Measurements from ENCODE around the gene STYX.

STYX gene

DNA sequence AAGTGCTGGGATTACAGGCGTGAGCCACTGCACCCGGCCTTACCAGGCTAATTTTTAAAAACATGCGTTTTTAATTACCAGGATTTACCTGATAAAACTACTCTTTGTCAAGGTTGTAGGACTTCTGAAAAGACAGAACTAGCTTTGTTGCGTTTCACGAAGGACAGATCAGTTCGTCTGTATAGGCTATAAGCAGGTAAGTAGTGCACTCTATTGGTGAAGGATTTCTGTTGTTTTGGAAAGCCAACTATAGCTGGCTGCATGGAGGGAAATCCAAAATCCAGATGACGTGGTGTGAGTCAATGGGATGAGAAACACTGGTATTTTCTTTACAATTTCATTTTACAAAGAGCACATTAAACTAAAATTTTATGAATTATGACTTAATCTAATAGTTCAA lies 46.9 kb downstream of the STYX start:
- peaks cover 20% of the 10 kb centered on the region for H3K36me3 ChIP-seq
- DNase-seq, result no peak
- H3K27me3 ChIP-seq (ENCODE audit: insufficient read depth, low read depth, severe bottlenecking), result no peaks in the 10 kb centered on the region
- no peaks in the 10 kb centered on the region for H3K9me3 ChIP-seq (ENCODE audit: severe bottlenecking)
- TF ChIP-seq, protein P1, sequence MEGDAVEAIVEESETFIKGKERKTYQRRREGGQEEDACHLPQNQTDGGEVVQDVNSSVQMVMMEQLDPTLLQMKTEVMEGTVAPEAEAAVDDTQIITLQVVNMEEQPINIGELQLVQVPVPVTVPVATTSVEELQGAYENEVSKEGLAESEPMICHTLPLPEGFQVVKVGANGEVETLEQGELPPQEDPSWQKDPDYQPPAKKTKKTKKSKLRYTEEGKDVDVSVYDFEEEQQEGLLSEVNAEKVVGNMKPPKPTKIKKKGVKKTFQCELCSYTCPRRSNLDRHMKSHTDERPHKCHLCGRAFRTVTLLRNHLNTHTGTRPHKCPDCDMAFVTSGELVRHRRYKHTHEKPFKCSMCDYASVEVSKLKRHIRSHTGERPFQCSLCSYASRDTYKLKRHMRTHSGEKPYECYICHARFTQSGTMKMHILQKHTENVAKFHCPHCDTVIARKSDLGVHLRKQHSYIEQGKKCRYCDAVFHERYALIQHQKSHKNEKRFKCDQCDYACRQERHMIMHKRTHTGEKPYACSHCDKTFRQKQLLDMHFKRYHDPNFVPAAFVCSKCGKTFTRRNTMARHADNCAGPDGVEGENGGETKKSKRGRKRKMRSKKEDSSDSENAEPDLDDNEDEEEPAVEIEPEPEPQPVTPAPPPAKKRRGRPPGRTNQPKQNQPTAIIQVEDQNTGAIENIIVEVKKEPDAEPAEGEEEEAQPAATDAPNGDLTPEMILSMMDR (IDR thresholded peaks at IDR 0.05; ENCODE audit: low read depth, low read length), result no peak
- H3K27ac ChIP-seq, result no peak overlapping the region
- no peak overlapping the region for H3K4me3 ChIP-seq (ENCODE audit: low read depth, low read length)

DNA sequence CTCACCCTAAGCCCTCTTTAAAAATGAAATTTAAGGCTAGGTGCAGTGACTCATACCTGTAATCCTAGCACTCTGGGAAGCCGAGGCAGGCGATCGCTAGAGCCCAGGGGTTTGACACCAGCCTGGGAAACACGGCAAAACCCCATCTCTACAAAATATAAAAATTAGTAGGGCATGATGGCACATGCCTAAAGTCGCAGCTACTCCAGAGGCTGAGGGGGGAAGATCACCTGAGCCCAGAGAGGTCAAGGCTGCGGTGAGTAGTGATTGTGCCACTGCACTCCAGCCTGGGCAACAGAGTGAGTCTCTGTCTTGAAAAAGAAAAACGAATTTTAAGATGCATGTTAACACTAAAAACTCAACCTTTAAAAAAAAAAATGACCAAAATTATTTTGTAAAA lies 48.7 kb downstream of the STYX start:
- Histone ChIP-seq H3K27ac (no peak overlapping the region), H3K9me3 (ENCODE audit: severe bottlenecking) (no peaks in the 10 kb centered on the region), H3K36me3 (peaks cover 28% of the 10 kb centered on the region), H3K27me3 (ENCODE audit: insufficient read depth, low read depth, severe bottlenecking) (no peaks in the 10 kb centered on the region), H3K4me3 (ENCODE audit: low read depth, low read length) (no peak overlapping the region)
- TF ChIP-seq, protein P1 (IDR thresholded peaks at IDR 0.05; ENCODE audit: low read depth, low read length), result no peak
- DNase-seq, result no peak

DNA sequence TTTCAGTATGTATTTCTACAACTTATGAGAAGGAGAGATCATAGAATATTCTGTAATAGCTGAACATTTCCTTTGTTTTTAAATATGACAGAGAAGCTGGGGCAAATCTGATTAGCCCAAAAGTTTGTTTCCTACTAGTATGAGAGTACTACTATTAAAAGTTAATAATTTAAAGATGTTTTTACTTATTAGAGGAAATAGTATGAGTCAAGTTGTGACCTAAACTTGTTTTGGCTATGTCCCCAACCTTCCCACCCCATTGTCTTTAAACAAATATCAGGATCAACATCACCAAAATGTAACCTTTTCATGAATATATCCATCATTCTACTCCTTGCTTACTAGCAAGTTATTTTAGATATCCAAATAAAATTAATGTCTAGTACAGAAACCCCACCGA lies 50.9 kb downstream of the STYX start:
- no peak overlapping the region for H3K27ac ChIP-seq
- no peak overlapping the region for H3K4me3 ChIP-seq (ENCODE audit: low read depth, low read length)
- peaks cover 28% of the 10 kb centered on the region for H3K36me3 ChIP-seq
- DNase-seq, result no peak
- TF ChIP-seq, protein P1 (IDR thresholded peaks at IDR 0.05; ENCODE audit: low read depth, low read length), result no peak
- H3K27me3 ChIP-seq (ENCODE audit: insufficient read depth, low read depth, severe bottlenecking), result no peaks in the 10 kb centered on the region
- H3K9me3 ChIP-seq (ENCODE audit: severe bottlenecking), result no peaks in the 10 kb centered on the region

DNA sequence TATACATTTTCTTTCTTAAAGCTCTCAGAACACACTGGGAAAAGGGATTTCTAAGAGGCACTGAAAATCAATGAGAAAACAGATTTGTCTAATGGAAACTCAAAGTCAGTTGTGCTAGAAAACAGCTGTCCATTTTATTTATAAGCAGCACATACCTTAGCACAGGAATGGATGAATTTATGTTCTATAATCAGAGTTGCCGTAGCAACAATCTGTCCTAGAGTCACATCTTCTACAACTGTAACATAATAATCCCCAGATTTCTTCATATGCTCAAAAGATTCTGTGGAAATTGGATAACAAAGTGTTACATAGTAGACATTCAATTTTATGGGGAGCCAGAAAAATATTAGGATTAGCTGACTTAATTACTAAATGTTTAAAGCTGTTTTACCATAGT lies 51.7 kb downstream of the STYX start:
- Histone ChIP-seq H3K4me3 (ENCODE audit: low read depth, low read length) (no peak overlapping the region), H3K27ac (no peak overlapping the region; the same call in 1 of the 2 replicates), H3K27me3 (ENCODE audit: insufficient read depth, low read depth, severe bottlenecking) (no peaks in the 10 kb centered on the region), H3K36me3 (peaks cover 28% of the 10 kb centered on the region), H3K9me3 (ENCODE audit: severe bottlenecking) (no peaks in the 10 kb centered on the region)
- TF ChIP-seq, protein P1 (IDR thresholded peaks at IDR 0.05; ENCODE audit: low read depth, low read length), result no peak
- no peak for DNase-seq

DNA sequence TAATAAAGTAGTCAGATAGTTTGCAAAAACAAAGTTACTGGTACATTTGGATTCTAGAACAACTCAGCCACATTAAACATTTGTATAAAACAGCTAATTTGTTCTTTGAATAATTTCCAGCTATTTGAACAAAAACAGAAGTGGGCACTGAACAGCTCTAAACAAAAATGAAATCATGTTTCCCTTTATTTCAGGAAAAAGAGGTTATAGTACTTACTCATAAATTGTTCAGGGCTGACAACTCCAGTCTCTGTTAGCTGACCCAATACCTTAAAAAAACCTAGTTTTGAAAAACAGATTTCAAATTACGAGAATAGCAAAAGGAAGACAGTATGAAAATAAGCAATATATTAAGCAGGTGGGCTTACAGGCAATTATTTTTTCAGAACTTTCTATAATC lies 53.2 kb downstream of the STYX start:
- H3K36me3 ChIP-seq, result peaks cover 27% of the 10 kb centered on the region
- no peak for DNase-seq
- H3K4me3 ChIP-seq (ENCODE audit: low read depth, low read length), result no peak overlapping the region
- no peak overlapping the region for H3K27ac ChIP-seq
- H3K27me3 ChIP-seq (ENCODE audit: insufficient read depth, low read depth, severe bottlenecking), result no peaks in the 10 kb centered on the region
- no peaks in the 10 kb centered on the region for H3K9me3 ChIP-seq (ENCODE audit: severe bottlenecking)
- TF ChIP-seq, protein P1 (IDR thresholded peaks at IDR 0.05; ENCODE audit: low read depth, low read length), result no peak

DNA sequence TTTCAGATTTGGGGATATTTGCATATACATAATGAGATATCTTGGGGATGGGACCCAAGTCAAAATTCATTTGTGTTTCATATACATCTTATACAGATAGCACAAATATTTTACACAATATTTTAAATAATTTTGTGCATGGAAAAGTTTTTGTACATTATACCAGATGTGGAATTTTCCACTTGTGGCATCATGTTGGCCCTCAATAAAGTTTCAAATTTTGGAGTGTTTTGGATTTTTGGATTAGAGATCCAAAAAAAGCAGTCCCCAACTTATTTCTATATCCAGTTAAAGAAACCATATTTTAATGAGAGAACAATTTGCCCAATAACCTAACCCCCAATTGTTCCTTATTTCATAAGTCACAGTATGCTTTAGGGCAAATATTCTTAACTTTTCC lies 56.9 kb downstream of the STYX start:
- peaks cover 13% of the 10 kb centered on the region for H3K36me3 ChIP-seq
- no peaks in the 10 kb centered on the region for H3K9me3 ChIP-seq (ENCODE audit: severe bottlenecking)
- H3K27me3 ChIP-seq (ENCODE audit: insufficient read depth, low read depth, severe bottlenecking), result no peaks in the 10 kb centered on the region
- no peak overlapping the region for H3K4me3 ChIP-seq (ENCODE audit: low read depth, low read length)
- no peak for DNase-seq
- H3K27ac ChIP-seq, result no peak overlapping the region
- TF ChIP-seq, protein P1 (IDR thresholded peaks at IDR 0.05; ENCODE audit: low read depth, low read length), result no peak

All from WERI-Rb-1 (cell line).